Endometrial microvascular endothelial cells (primary cell): ENCODE results near the gene MAMDC4. TPM values are rescaled to one million over a fixed set of nuclear protein-coding genes. Genes with fewer than 3 reads are reported as not detected.

Source experiments
- in situ Hi-C: cut with HindIII; loops from 2 replicates; pipeline ENCODE4 v1.10.0; 2017; ENCODE audit warnings: low sequenced_read_pairs, low pct_unique_long_range_greater_than_20kb; ENCODE audit errors: inconsistent ontology term
- total RNA-seq: library from RNA; depleted of rRNA; stranded (reverse); fragments of >200 nt; gene quantifications from one replicate; pipeline ENCODE4 v1.2.3, GENCODE V29; 2015; ENCODE audit errors: inconsistent ontology term

MAMDC4 gene
- total RNA-seq, 1 donor from 2014 or later = 1.0 TPM

DNA sequence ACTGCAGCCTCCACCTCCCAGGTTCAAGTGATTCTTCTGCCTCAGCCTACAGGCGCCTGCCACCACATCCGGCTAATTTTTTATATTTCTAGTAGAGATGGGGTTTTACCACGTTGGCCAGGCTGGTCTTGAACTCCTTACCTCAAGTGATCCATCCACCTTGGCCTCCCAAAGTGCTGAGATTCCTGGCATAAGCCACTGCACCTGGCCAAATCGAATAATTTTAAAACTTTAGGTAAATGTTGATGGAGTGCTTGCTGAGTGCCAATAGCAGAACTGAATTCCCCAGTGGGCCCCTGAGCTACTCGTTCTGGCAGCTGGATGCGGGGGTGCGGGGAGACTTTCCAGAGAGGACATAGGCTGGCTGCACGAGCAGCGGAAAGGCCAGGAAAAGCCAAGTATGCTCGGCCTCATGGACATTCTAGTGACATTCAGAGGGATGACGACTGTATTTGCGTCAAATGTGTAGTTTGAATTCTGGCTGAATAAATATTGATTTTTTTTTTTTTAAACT lies 51.0 kb downstream of the MAMDC4 start:
- in situ Hi-C loops = no loop called here

- in situ Hi-C loops = no loop called here
These were observed 54.1 kb downstream of the MAMDC4 start for GRCh38 chr9:136906266-136906665.

DNA sequence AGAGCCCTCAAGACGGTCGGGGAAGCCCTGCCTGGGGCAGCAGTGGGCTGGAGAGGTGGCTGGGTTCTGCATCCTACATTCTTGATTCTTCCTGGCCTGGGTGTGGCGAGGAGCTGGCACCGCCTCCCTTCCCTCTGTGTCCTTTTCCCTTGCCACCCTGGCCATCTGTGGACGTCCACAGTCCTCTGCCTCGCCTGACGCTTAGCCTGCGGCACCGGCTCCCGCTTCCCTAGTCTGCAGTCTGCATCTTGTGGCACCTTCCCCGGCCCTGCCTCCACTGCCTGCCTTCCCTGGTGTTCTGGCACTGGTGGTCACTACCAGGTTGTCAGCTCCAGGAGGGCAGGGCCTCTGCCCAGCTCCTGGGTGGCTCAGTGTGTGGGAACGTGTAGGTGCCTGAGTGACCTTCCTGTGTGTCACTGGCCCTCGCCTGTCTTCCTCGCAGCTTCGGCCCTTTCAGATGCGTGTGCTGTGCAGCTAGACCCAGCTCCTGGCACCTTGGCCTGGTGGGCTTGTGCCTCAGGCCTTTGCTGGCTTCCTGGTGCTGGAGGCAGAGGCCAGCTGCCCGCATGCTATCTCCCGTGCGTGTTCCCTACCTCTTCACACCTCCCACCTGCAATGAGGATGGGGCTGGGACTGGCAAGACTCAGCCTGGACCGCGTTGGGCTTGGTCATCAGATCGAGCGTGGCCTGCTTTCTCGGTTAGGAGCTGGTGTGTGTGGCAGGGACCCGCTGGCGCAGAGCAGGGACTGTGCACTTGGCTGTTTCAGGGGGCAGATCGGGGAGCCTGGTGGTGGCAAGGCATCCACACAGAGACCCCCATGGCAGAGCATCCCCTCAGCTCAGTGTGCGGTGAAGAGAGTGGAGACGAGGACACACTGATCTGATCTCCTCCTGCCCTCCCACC lies 55.1 kb downstream of the MAMDC4 start:
- in situ Hi-C loops = no loop called here

Other genes starting within 250 kb of the MAMDC4 start
- 1,333 TPM for gene EGFL7, start 189.4 kb upstream of the MAMDC4 start, total RNA-seq
- gene AGPAT2, start 164.9 kb upstream of the MAMDC4 start, total RNA-seq = 31.7 TPM
- gene DIPK1B, start 139.8 kb upstream of the MAMDC4 start, total RNA-seq = 44.5 TPM
- not detected for gene LCN10, start 109.4 kb upstream of the MAMDC4 start, total RNA-seq
- not detected for gene LCN6, start 103.8 kb upstream of the MAMDC4 start, total RNA-seq
- gene LCN8, start 94.1 kb upstream of the MAMDC4 start, total RNA-seq = not detected
- not detected for gene LCN15, start 87.8 kb upstream of the MAMDC4 start, total RNA-seq
- gene TMEM141, start 61.0 kb upstream of the MAMDC4 start, total RNA-seq = 72.7 TPM
- gene CCDC183, start 56.0 kb upstream of the MAMDC4 start, total RNA-seq = not detected
- 125 TPM for gene RABL6, start 44.4 kb upstream of the MAMDC4 start, total RNA-seq
- gene AJM1, start 9.9 kb upstream of the MAMDC4 start, total RNA-seq = 0.46 TPM
- gene PHPT1, start 2.9 kb upstream of the MAMDC4 start, total RNA-seq = 95.9 TPM
- 440 TPM for gene EDF1, start 14.0 kb downstream of the MAMDC4 start, total RNA-seq
- 16.7 TPM for gene TRAF2, start 34.2 kb downstream of the MAMDC4 start, total RNA-seq
- gene FBXW5, start 92.4 kb downstream of the MAMDC4 start, total RNA-seq = 212 TPM
- gene C8G, start 92.9 kb downstream of the MAMDC4 start, total RNA-seq = not detected
- gene LCN12, start 99.9 kb downstream of the MAMDC4 start, total RNA-seq = not detected
- gene PTGDS, start 125.2 kb downstream of the MAMDC4 start, total RNA-seq = not detected
- not detected for gene LCNL1, start 130.6 kb downstream of the MAMDC4 start, total RNA-seq
- 49.0 TPM for gene PAXX, start 140.1 kb downstream of the MAMDC4 start, total RNA-seq
- 4.8 TPM for gene CLIC3, start 144.2 kb downstream of the MAMDC4 start, total RNA-seq
- 4.0 TPM for gene ABCA2, start 175.9 kb downstream of the MAMDC4 start, total RNA-seq
- not detected for gene FUT7, start 179.7 kb downstream of the MAMDC4 start, total RNA-seq
- gene NPDC1, start 193.8 kb downstream of the MAMDC4 start, total RNA-seq = 65.7 TPM
- not detected for gene ENTPD2, start 201.7 kb downstream of the MAMDC4 start, total RNA-seq
- gene SAPCD2, start 218.2 kb downstream of the MAMDC4 start, total RNA-seq = 38.5 TPM
- 13.8 TPM for gene UAP1L1, start 225.2 kb downstream of the MAMDC4 start, total RNA-seq
- 106 TPM for gene MAN1B1, start 234.6 kb downstream of the MAMDC4 start, total RNA-seq